C4-2B (cell line): ENCODE data around the gene HDAC4.

Source experiments
- ZFX ChIP-seq: fragments of 450-650 bp; IDR thresholded peaks from 2 replicates; pipeline ENCODE4 v1.6.1; 2017
- TF ChIP-seq, protein P1 (sequence below): fragments of 450-650 bp; conservative IDR thresholded peaks from 2 replicates; pipeline ENCODE4 v1.5.1; 2017; ENCODE audit warnings: mild to moderate bottlenecking

DNA sequence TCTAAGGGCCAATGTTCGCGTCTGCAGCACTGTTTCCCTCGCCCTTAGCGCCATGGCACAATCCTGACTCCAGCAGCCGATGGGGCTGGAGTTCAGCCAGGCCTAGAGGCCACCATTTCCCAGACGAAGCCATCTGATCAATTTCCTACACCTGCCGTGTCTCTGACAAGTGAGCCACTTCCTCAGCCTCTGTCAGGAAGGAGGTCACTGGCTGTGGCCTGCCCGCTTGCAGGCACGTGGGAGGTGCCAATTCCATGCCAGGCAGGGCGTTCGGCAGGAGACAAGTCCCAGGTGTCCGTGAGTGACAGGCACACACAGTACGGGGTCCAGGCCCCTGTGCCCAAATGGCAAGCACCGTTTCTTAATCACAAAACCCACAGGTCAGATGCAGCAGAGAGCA, 318.4 kb downstream of the HDAC4 start:
- TF ChIP-seq, protein P1, sequence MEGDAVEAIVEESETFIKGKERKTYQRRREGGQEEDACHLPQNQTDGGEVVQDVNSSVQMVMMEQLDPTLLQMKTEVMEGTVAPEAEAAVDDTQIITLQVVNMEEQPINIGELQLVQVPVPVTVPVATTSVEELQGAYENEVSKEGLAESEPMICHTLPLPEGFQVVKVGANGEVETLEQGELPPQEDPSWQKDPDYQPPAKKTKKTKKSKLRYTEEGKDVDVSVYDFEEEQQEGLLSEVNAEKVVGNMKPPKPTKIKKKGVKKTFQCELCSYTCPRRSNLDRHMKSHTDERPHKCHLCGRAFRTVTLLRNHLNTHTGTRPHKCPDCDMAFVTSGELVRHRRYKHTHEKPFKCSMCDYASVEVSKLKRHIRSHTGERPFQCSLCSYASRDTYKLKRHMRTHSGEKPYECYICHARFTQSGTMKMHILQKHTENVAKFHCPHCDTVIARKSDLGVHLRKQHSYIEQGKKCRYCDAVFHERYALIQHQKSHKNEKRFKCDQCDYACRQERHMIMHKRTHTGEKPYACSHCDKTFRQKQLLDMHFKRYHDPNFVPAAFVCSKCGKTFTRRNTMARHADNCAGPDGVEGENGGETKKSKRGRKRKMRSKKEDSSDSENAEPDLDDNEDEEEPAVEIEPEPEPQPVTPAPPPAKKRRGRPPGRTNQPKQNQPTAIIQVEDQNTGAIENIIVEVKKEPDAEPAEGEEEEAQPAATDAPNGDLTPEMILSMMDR = no peak
- TF ChIP-seq ZFX = no peak
